Peyer's patch (tissue), 4 donors: ENCODE measurements around the gene UGCG. TPM values are rescaled to one million over a fixed set of nuclear protein-coding genes. Genes with fewer than 3 reads are reported as not detected.

Experiments
- DNase-seq, 3 donors: peaks; one replicate each; pipeline ENCODE4 v3.0.0-alpha.2; 2017 to 2019
- H3K27ac ChIP-seq, 4 donors: fragments of 200-600 bp; sonication (generic); one replicate each; pipeline ENCODE4 v1.5.1; 2016 to 2019
- H3K27me3 ChIP-seq, 2 donors: fragments of 200-600 bp; sonication (generic); one replicate each; pipeline ENCODE4 v1.5.1; 2019
- H3K36me3 ChIP-seq, 3 donors: fragments of 200-600 bp; sonication (generic); one replicate each; pipeline ENCODE4 v1.5.1; 2016 to 2019
- H3K4me1 ChIP-seq, 4 donors: fragments of 200-600 bp; sonication (generic); one replicate each; pipeline ENCODE4 v1.5.1; 2016 to 2019
- H3K4me3 ChIP-seq, 4 donors: fragments of 200-600 bp; sonication (generic); 1 replicate in 3 of 4; 2 replicates in 1 of 4; pipeline ENCODE4 v1.5.1; 2016 to 2019; ENCODE audit warnings: mild to moderate bottlenecking in 1 of 4
- H3K9me3 ChIP-seq, 4 donors: fragments of 200-600 bp; sonication (generic); one replicate each; pipeline ENCODE4 v1.5.1; 2016 to 2019; ENCODE audit warnings: mild to moderate bottlenecking in 1 of 4
- POLR2A ChIP-seq, 2 donors: fragments of 450-650 bp; IDR thresholded peaks; one replicate each; pipeline ENCODE4 v1.5.1; 2017; ENCODE audit warnings: antibody characterized with exemption in 2 of 2, mild to moderate bottlenecking in 2 of 2, moderate library complexity in 2 of 2
- total RNA-seq, 4 donors: library from RNA; depleted of rRNA; stranded (reverse); fragments of >200 nt; gene quantifications; one replicate each; pipeline ENCODE4 v1.1.0, GENCODE V29; 2016
- TF ChIP-seq, protein P1 (sequence below), 6 experiments: fragments of 450-650 bp in 4 of 6; fragments of 200-600 bp in 2 of 6; sonication (generic) in 1 of 6; IDR thresholded peaks; one replicate each; pipeline ENCODE4 v1.5.1; 2017 to 2019; ENCODE audit warnings: antibody characterized with exemption in 6 of 6, mild to moderate bottlenecking in 3 of 6, moderate library complexity in 1 of 6

UGCG gene
- total RNA-seq, 4 donors from 2014 or later = 35.6 to 68.5 (median 61.4) TPM

DNA sequence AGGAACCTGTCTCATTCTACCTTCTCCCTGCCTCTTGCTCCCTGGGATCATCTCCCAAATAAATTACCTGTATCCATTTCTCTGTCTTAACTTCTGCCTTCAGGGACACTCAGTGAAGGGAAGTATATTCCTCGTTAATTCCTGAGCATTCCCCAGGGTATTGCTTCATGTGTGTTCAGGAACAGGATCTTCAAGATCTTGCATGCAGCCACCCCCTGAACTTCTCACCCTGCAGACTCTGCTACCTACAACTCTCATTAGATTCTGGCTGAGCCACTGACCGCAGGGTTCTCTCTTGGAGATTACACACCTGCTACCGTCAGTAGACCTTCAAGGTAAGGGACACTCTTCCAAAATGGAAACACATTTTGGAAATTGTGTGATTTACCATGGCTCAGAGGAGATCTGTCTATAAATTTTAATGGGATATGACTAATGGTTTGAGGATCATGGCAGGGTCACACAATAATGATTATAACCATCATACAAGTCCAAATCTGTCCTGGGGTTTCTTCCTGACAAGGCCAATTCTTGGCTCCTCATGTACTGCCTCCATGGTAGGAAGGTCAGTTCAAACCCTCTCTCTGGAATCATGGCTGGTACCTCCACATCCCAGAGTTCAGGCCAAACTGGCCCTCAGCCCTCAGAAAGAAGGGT is 38.9 kb upstream of the UGCG start:
- no peaks in the 10 kb centered on the region for H3K9me3 ChIP-seq
- H3K36me3 ChIP-seq = no peaks in the 10 kb centered on the region
- H3K4me3 ChIP-seq = no peak overlapping the region
- no peaks in the 10 kb centered on the region for H3K4me1 ChIP-seq
- no peaks in the 10 kb centered on the region for H3K27me3 ChIP-seq
- H3K27ac ChIP-seq = no peak overlapping the region
- TF ChIP-seq POLR2A (IDR thresholded peaks at IDR 0.05) = no peak
- TF ChIP-seq, protein P1, sequence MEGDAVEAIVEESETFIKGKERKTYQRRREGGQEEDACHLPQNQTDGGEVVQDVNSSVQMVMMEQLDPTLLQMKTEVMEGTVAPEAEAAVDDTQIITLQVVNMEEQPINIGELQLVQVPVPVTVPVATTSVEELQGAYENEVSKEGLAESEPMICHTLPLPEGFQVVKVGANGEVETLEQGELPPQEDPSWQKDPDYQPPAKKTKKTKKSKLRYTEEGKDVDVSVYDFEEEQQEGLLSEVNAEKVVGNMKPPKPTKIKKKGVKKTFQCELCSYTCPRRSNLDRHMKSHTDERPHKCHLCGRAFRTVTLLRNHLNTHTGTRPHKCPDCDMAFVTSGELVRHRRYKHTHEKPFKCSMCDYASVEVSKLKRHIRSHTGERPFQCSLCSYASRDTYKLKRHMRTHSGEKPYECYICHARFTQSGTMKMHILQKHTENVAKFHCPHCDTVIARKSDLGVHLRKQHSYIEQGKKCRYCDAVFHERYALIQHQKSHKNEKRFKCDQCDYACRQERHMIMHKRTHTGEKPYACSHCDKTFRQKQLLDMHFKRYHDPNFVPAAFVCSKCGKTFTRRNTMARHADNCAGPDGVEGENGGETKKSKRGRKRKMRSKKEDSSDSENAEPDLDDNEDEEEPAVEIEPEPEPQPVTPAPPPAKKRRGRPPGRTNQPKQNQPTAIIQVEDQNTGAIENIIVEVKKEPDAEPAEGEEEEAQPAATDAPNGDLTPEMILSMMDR (IDR thresholded peaks at IDR 0.05) = no peak
- no peak for DNase-seq

DNA sequence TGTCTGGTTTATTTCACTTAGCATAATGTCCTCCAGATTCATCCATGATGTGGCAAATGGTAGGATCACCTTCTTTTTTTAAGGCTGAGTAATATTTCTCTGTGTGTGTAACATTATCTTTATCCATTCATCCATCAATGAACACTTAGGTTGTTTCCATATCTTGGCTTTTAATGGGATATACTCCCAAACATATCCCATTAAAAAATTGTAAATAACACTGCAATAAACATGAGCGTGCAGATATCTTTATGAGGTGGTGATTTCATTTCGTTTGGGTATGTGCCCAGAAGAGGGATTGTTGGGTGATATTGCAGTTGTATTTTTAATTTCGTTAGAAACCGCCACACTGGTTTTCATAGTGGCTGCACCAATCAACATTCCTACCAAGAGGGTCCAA is 36.2 kb upstream of the UGCG start:
- no peak for DNase-seq
- TF ChIP-seq, protein P1 (IDR thresholded peaks at IDR 0.05) = no peak
- TF ChIP-seq POLR2A (IDR thresholded peaks at IDR 0.05) = no peak

DNA sequence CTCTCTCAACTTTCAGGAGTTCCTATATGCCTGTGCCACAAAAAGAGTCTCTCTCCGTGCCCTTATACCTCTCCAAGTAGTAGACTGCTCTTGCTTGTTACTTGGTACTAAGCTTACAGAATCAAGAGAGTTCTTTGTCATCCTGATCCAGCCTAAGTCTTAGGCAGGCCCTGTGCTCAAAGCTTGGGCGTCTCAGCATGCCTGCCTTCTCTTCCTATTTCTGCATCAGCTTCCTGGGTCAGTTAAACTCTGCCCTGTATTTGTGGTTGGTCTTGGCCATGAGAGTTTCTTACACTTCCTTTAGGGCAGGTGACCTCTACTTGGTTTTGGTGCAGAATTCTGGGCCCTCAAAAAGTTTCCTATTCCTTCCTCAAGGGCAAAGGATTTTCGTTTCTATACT is 33.0 kb upstream of the UGCG start:
- Histone ChIP-seq H3K9me3 (no peaks in the 10 kb centered on the region), H3K27ac (no peak overlapping the region), H3K36me3 (no peaks in the 10 kb centered on the region), H3K4me1 (no peaks in the 10 kb centered on the region), H3K27me3 (no peaks in the 10 kb centered on the region), H3K4me3 (no peak overlapping the region)
- DNase-seq = no peak
- TF ChIP-seq, protein P1 (IDR thresholded peaks at IDR 0.05) = no peak
- TF ChIP-seq POLR2A (IDR thresholded peaks at IDR 0.05) = no peak

More for the DNA sequence above, 36.2 kb upstream of the UGCG start:
- Histone ChIP-seq H3K4me1 (no peaks in the 10 kb centered on the region), H3K36me3 (no peaks in the 10 kb centered on the region), H3K27ac (no peak overlapping the region), H3K4me3 (no peak overlapping the region), H3K9me3 (no peaks in the 10 kb centered on the region), H3K27me3 (no peaks in the 10 kb centered on the region)

DNA sequence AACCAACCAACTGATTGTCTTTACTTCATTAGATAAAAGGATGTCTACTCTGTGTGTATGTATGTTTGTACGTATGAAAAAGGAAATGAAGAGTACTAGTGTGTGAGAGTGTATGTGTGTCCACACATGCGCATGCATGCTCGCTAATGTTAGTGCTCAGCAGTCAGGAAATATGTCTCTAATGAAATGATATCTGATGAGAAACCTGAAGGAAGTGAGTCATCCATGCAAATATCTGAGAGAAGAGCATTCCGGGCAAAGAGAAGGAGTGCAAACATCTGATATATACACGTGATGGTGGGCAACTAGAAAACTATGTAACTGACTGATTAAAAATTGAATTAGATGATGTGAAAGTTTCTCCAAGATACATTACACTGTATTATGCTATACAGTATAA is 29.6 kb upstream of the UGCG start:
- Histone ChIP-seq H3K4me3 (no peak overlapping the region), H3K4me1 (no peaks in the 10 kb centered on the region), H3K9me3 (no peaks in the 10 kb centered on the region), H3K27ac (no peak overlapping the region), H3K36me3 (no peaks in the 10 kb centered on the region), H3K27me3 (no peaks in the 10 kb centered on the region)
- no peak for DNase-seq
- no peak for TF ChIP-seq POLR2A (IDR thresholded peaks at IDR 0.05)
- TF ChIP-seq, protein P1 (IDR thresholded peaks at IDR 0.05) = no peak

DNA sequence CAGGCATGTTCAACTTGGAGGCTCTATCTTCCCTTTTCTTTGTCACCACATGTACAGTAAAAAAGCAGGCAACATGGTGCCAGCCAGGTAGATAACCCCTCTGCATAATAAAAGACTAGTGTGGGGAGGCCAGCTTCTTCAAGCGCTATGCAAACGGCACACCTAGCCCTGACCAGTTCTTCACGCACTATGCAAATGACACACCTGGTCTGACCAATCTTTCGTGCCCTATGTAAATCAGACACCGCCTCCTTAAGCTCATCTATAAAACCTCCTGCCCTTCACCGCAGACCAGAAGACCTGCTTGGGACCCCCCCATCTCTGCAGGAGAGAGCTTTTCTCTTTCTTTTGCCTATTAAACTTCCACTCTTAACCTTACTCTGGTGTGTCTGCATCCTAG is 28.1 kb upstream of the UGCG start:
- no peaks in the 10 kb centered on the region for H3K27me3 ChIP-seq
- no peaks in the 10 kb centered on the region for H3K36me3 ChIP-seq
- DNase-seq = no peak
- H3K9me3 ChIP-seq = no peaks in the 10 kb centered on the region
- no peaks in the 10 kb centered on the region for H3K4me1 ChIP-seq
- no peak overlapping the region for H3K27ac ChIP-seq
- TF ChIP-seq, protein P1 (IDR thresholded peaks at IDR 0.05) = no peak
- no peak for TF ChIP-seq POLR2A (IDR thresholded peaks at IDR 0.05)
- no peak overlapping the region for H3K4me3 ChIP-seq
